Rectal smooth muscle tissue (tissue), 1 donor: Measurements from ENCODE around the gene RNASEH2B.

ENCODE experiments used
- H3K27ac ChIP-seq: one replicate; pipeline ENCODE4 v1.7.0; 2013; ENCODE audit warnings: low read depth, low read length, inconsistent platforms
- H3K27me3 ChIP-seq: one replicate; pipeline ENCODE4 v1.7.0; 2013; ENCODE audit warnings: low read length; ENCODE audit not compliant: control insufficient read depth, insufficient read depth
- H3K36me3 ChIP-seq: one replicate; pipeline ENCODE4 v1.7.0; 2013; ENCODE audit warnings: low read length; ENCODE audit not compliant: control insufficient read depth, insufficient read depth
- H3K4me1 ChIP-seq: one replicate; pipeline ENCODE4 v1.7.0; 2013; ENCODE audit warnings: low read length; ENCODE audit not compliant: control insufficient read depth, insufficient read depth
- H3K4me3 ChIP-seq: one replicate; pipeline ENCODE4 v1.7.0; 2013; ENCODE audit warnings: low read length
- H3K9ac ChIP-seq: one replicate; pipeline ENCODE4 v1.7.0; 2013; ENCODE audit warnings: low read length

Gene RNASEH2B

DNA sequence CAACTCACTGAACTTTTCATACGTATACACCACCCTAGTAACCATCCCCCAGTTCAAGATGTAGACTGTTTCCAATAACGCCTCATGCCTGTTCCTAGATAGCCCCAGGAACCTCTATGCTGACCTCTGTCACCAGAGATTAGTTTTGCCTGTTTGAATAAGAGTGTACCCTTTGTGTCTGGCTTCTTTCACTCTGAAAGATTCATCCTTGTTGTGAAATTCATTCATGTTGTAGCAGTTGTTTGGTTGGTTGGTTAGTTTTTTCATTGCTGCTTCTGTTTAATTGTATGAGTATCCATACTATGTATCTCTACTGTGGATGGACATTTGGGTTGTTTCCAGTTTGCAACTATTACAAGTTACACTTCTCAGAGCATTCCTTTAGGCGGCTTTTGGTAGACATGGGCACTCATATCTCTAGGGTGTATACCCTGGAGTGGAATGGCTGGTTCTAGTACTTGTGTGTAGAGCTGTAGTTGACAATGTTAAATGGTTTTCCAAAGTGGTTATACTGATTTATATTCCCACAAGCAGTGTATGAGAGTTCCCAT lies 1.6 kb downstream of the RNASEH2B start:
- H3K4me3 ChIP-seq, result peak overlapping the region; percentile 97
- no peaks in the 10 kb centered on the region for H3K36me3 ChIP-seq
- no peak overlapping the region for H3K9ac ChIP-seq
- H3K27ac ChIP-seq, result peak overlapping the region; percentile 93
- no peaks in the 10 kb centered on the region for H3K27me3 ChIP-seq
- H3K4me1 ChIP-seq, result peaks cover 15% of the 10 kb centered on the region

DNA sequence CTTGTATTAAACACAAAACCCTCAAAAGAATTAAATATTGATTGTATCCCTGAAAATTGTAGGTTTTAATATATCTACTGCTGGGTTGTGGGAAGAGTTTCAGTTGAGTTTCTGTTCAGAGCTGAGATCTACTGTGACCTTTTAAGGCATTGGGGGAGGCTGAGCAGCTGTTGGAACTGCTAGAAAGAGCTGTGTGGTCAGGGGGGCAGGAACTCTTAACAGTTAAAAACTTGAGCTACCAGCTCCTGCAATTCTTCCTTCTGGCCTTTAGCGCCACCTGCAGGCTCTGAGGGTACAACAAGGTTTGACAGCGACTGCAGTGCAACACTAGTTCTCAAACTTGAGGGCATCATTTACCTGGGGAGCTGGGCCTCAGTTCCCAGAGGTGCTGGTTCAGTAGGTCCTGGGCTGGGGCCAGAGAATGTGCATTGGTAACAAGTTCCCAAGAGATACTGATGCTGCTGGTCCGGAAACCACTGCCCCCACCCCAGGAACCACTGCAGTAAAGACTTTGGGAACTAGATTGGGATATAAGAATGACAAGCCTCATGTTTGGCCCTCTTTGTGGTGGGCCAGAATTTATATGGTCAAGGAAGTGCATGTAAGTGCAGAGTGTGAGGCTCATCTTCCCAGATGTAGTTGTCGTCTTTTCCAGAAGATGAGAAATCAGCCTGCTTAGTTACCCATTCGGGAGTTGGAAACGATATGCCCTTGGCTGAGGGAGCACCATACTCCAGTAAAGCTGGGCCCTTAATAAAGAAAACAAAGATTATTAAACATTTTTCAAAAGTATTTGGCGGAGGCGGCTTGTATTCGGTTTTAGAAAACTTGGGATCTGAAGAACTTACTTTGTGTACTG lies 2.6 kb downstream of the RNASEH2B start:
- no peaks in the 10 kb centered on the region for H3K27me3 ChIP-seq
- H3K9ac ChIP-seq, result no peak overlapping the region
- H3K27ac ChIP-seq, result no peak overlapping the region
- no peaks in the 10 kb centered on the region for H3K36me3 ChIP-seq
- H3K4me3 ChIP-seq, result no peak overlapping the region
- H3K4me1 ChIP-seq, result peaks cover 15% of the 10 kb centered on the region

DNA sequence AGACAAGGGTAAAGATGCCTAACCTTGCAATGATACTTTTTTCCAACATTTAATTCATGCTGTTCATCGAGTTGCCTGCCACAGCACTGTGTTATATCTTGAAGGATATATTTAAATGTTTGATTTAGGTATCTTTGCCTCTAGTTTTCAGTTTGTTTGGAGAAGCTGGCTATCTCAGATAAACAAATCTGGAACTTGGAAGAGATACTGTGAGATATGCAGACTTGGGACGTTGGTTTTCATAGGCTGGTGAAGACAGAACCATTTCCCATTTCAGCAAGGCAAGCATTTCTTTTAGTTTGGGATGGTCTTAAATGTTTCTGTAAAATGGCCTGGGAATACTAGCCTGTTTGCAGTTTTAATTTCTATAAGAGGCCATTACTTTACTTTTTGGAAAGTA lies 3.3 kb downstream of the RNASEH2B start:
- Histone ChIP-seq H3K9ac (no peak overlapping the region), H3K36me3 (no peaks in the 10 kb centered on the region), H3K27ac (no peak overlapping the region), H3K4me1 (peaks cover 18% of the 10 kb centered on the region), H3K27me3 (no peaks in the 10 kb centered on the region), H3K4me3 (no peak overlapping the region)

DNA sequence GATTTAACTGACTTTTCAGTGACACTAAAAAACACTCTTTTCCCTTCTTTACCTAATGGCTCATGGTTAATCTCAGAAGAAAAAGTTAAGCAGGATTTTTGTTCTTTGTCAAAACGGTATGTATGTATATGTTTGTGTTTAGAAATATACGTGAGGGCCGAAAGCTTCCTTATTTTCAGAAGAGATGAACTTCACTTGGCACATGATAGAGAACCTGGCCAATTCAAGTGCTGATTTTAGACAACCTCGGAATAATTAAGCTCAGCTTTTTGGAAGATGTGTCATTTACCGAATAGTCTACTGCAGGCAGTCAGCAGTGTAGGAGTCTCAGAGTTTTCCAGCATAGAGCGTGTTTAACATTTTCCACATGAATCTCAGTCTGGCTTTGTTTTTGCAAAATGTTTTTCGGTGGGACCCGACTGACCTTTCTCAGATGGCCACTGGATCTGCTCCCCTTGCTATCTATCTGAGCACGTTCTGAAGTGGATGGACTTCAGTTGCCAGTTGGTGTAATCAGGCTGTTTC lies 4.6 kb downstream of the RNASEH2B start:
- Histone ChIP-seq H3K4me1 (peaks cover 18% of the 10 kb centered on the region), H3K9ac (no peak overlapping the region), H3K27me3 (no peaks in the 10 kb centered on the region), H3K27ac (peak overlapping the region; percentile 46), H3K36me3 (no peaks in the 10 kb centered on the region), H3K4me3 (peak overlapping the region; percentile 22)

DNA sequence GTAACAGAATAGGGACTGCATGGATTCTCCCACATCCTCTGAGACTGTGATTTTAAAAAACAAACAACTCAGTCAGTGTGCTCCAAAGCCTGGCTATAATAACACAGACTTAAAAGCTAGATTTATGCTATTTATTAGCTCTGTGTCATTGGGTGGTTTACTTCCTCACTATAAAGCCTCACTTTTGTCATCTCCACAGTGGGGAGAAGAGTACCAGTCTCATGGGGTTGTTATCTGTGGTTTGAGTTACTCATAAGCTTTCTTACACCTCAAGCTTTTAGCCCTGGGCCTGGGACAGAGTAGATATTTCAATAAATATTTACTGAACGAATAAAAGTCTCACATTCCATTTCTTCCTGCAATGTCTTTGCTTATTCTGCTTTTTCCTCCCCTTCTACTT lies 5.3 kb downstream of the RNASEH2B start:
- Histone ChIP-seq H3K27ac (peak overlapping the region; percentile 46), H3K4me3 (no peak overlapping the region), H3K36me3 (no peaks in the 10 kb centered on the region), H3K27me3 (no peaks in the 10 kb centered on the region), H3K4me1 (peaks cover 18% of the 10 kb centered on the region), H3K9ac (no peak overlapping the region)

DNA sequence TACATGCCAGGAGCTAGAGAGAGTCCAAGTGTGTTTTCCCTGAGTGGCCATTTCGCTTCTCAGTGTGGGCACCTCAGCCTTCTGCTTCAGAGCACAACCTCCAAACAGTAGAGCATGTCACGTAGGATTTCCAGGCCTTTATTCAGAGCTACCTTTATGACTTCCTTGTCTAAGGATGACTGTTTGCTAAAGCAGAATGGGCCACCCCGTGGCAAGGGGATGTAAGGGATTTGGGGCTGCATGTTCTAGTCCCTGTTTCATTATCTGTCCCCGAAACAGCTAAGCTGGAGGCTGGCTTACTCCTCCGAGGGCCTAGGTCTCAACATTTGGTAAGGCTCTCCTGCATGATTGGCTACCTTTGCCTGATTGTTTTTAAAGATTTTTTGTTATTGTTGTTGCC lies 6.0 kb downstream of the RNASEH2B start:
- Histone ChIP-seq H3K4me1 (peaks cover 16% of the 10 kb centered on the region), H3K4me3 (no peak overlapping the region), H3K27ac (no peak overlapping the region), H3K9ac (no peak overlapping the region), H3K36me3 (no peaks in the 10 kb centered on the region), H3K27me3 (no peaks in the 10 kb centered on the region)

DNA sequence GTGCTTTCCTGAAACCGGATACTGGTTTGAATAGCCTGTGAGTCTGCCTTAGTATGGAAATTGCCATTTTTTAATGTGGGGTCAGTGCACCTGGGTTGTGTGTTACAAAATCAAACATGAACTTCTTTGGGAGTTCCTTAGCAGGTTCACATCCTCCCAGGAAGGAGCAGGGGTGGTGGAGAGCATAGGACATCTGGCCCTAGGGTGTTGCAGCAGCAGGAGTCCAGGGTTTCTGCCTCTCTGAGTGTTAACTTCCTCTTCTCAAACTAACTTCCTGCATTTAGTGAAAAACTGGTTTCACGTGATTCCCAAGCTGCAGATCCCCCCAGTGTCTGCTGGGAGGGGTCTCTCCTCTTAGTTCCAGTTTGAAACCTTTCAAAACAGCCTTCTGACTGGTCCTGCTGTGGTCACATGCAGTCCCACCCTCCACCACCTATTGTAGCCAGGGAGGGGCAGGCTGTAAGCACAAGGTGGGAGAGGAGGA lies 7.2 kb downstream of the RNASEH2B start:
- peaks cover 5% of the 10 kb centered on the region for H3K4me1 ChIP-seq
- no peaks in the 10 kb centered on the region for H3K27me3 ChIP-seq
- no peak overlapping the region for H3K27ac ChIP-seq
- no peak overlapping the region for H3K4me3 ChIP-seq
- H3K9ac ChIP-seq, result no peak overlapping the region
- no peaks in the 10 kb centered on the region for H3K36me3 ChIP-seq

DNA sequence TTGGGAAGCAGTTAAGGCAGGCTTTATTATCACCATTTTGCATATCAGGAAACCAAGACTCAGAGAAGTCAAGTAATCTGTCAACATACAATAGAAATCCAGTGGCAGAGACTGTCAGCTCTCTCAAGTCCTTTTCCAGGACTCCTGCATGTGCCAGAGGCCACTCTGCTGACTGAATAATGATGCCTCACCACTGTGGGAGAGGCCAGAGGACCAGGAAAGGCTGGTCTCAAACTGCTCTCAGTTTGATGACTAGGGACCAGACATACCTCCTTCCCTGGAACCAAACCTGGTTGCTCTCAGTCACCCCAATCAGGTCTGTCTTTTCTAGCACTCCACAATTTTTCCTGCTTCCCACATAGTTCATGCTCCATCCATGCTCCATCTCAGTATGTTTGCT lies 8.0 kb downstream of the RNASEH2B start:
- Histone ChIP-seq H3K9ac (no peak overlapping the region), H3K27me3 (no peaks in the 10 kb centered on the region), H3K4me3 (no peak overlapping the region), H3K27ac (no peak overlapping the region), H3K4me1 (peaks cover 3% of the 10 kb centered on the region), H3K36me3 (no peaks in the 10 kb centered on the region)

DNA sequence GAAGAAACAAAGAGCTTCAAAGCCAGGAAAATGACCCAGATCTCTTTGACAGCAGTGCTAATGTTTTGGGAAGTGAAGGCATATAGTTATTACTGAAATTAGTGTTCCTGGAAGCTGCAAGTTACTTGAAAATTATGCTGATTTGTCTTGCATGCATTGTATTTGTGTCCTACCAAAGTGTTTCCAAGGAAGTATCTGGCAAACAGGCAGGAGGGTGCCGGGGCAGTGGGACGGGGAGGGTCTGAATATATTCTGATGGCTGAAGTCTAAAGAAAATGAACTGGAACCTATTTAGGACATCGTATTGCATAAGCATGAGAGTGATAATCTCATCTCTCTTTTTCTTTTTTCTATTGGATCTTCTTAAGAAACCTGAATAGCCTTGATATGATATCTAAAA lies 9.0 kb downstream of the RNASEH2B start:
- Histone ChIP-seq H3K27me3 (no peaks in the 10 kb centered on the region), H3K9ac (no peak overlapping the region), H3K4me3 (no peak overlapping the region), H3K36me3 (no peaks in the 10 kb centered on the region), H3K27ac (no peak overlapping the region), H3K4me1 (peaks cover 3% of the 10 kb centered on the region)

DNA sequence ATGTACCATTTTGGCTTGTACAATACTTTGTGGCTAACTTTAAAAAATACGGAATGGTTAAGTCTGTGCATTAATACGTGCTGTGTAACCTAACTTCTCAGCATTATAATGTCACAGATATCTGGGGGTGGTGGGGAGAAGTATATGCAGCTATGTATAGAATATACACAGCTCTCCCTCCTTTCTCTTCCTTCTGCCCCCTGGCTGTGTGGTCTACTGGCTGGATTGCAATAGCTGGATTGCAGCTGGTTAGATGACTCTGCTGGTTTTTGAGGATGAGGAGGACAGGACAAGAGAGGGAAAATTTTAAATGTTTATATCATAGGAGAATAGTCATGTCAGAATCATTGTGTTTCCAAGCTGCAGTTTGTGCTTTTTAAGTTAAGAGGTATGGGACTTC lies 9.7 kb downstream of the RNASEH2B start:
- Histone ChIP-seq H3K27ac (no peak overlapping the region), H3K4me1 (peaks cover 3% of the 10 kb centered on the region), H3K36me3 (no peaks in the 10 kb centered on the region), H3K9ac (no peak overlapping the region), H3K27me3 (no peaks in the 10 kb centered on the region), H3K4me3 (no peak overlapping the region)

DNA sequence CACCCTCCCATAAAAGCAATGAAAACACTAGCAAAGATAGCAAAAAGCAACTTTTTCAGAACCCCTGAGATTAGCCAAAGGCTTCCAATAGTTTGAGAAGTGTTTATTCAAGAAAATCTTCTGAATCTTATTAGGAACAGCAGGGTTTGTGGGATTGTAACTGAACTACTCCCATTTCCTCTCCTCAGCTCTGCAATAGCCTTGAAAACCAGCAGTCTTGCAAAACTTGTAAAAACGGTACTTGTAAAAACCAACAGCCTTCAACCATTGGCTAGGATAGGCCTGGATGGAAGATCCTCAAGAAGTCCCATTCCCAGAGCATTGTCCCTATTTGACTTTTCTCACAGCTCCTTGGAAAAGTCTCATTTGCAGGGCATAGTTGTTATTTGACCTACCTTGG lies 12.1 kb downstream of the RNASEH2B start:
- Histone ChIP-seq H3K36me3 (no peaks in the 10 kb centered on the region), H3K4me1 (peaks cover 3% of the 10 kb centered on the region), H3K4me3 (no peak overlapping the region), H3K9ac (no peak overlapping the region), H3K27ac (no peak overlapping the region), H3K27me3 (no peaks in the 10 kb centered on the region)

DNA sequence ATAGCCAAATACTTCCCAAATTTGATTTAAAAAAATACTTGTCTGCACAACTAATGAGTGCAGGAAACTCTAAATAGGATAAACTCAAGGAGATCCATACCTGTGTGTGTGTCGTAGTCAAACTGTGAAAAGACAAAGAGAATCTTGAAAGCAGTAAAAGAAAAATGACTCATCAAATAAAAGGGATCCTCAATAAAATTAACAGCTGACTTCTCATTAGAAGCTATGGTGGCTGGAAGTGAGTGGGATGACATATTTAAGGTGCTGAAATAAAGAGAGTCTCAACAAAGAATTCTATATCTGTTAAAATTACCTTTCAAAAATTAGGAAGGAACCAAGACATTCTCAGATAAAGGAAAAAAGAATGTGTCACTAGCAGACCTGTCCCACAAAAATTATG lies 13.7 kb downstream of the RNASEH2B start:
- no peak overlapping the region for H3K27ac ChIP-seq
- H3K27me3 ChIP-seq, result no peaks in the 10 kb centered on the region
- H3K9ac ChIP-seq, result no peak overlapping the region
- H3K36me3 ChIP-seq, result no peaks in the 10 kb centered on the region
- H3K4me3 ChIP-seq, result no peak overlapping the region
- H3K4me1 ChIP-seq, result no peaks in the 10 kb centered on the region

DNA sequence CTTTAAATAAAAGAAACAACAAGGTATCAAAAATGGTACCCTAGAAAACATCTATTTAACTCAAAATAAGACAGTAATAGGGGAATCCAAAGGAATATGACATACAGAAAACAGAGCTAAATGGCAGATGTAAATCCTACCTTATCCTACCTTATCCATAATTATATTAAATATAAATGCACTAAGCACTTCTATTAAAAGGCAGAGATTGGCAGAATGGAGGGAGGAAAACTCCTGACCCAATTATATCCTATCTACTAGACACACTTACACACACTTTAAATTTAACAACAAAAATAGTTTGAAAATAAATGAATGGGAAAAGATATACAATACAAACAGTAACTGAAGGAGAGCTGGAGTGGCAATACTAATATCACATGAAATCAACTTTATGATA lies 14.4 kb downstream of the RNASEH2B start:
- no peaks in the 10 kb centered on the region for H3K27me3 ChIP-seq
- H3K9ac ChIP-seq, result no peak overlapping the region
- no peaks in the 10 kb centered on the region for H3K36me3 ChIP-seq
- no peak overlapping the region for H3K4me3 ChIP-seq
- no peaks in the 10 kb centered on the region for H3K4me1 ChIP-seq
- no peak overlapping the region for H3K27ac ChIP-seq
